NB4 (cell line): Measurements from ENCODE around the gene DGLUCY.
"Not testable (repeated sequence)": the region's sequence is repeated elsewhere in the genome, so short reads cannot be mapped to it uniquely, and the experiment has no call there.

ENCODE experiments used
- DNase-seq: peaks from one replicate; pipeline ENCODE4 v3.0.0; 2010; ENCODE audit warnings: low read depth
- H3K4me3 ChIP-seq: one replicate; pipeline ENCODE4 v1.5.1; 2011; ENCODE audit warnings: mild to moderate bottlenecking, low read depth, low read length, moderate library complexity
- MYC ChIP-seq: IDR thresholded peaks from 2 replicates; pipeline ENCODE4 v1.6.1; 2011; ENCODE audit warnings: low read depth, low read length
- POLR2A ChIP-seq: IDR thresholded peaks from 2 replicates; pipeline ENCODE4 v1.6.1; 2011; ENCODE audit warnings: mild to moderate bottlenecking; ENCODE audit not compliant: insufficient read length; ENCODE audit errors: extremely low read depth
- TF ChIP-seq, protein P1 (sequence below): IDR thresholded peaks from one replicate; pipeline ENCODE4 v1.5.1; 2012; ENCODE audit warnings: low read depth, low read length
- TF ChIP-seq, protein P2 (sequence below): IDR thresholded peaks from 2 replicates; pipeline ENCODE4 v1.6.1; 2011; ENCODE audit warnings: low read depth, low read length

DGLUCY gene

DNA sequence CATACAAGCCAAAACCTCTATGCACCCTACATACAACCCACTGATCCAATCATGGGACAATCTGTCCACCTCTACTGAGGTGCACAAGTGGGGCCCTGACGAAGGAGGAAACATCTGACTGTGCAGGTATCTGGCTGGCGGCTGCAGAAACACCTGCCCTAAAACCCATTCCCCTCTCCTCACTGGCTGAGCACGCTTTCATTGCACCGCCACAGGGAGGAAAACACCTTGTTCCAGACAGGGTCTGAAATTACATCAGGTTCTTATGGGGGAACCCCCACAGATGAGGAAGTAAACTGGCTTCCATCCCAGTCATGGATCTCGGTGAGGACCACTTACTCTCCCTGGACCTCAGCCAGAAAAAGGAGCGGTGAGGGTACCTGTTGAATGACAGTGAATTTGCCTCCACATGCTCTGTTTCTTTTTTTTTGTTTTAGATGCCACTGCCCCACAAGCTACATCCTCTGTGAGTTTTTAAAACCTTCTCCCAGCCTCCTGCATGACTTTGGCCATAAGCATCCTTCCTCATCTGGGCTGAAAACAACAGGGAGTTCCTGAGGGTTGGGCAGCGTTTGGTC, 23.8 kb upstream of the DGLUCY start:
- no peak for DNase-seq
- H3K4me3 ChIP-seq: no peak overlapping the region
- TF ChIP-seq, protein P1, sequence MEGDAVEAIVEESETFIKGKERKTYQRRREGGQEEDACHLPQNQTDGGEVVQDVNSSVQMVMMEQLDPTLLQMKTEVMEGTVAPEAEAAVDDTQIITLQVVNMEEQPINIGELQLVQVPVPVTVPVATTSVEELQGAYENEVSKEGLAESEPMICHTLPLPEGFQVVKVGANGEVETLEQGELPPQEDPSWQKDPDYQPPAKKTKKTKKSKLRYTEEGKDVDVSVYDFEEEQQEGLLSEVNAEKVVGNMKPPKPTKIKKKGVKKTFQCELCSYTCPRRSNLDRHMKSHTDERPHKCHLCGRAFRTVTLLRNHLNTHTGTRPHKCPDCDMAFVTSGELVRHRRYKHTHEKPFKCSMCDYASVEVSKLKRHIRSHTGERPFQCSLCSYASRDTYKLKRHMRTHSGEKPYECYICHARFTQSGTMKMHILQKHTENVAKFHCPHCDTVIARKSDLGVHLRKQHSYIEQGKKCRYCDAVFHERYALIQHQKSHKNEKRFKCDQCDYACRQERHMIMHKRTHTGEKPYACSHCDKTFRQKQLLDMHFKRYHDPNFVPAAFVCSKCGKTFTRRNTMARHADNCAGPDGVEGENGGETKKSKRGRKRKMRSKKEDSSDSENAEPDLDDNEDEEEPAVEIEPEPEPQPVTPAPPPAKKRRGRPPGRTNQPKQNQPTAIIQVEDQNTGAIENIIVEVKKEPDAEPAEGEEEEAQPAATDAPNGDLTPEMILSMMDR: no peak
- TF ChIP-seq MYC: no peak
- TF ChIP-seq, protein P2, sequence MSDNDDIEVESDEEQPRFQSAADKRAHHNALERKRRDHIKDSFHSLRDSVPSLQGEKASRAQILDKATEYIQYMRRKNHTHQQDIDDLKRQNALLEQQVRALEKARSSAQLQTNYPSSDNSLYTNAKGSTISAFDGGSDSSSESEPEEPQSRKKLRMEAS: no peak
- no peak for TF ChIP-seq POLR2A

DNA sequence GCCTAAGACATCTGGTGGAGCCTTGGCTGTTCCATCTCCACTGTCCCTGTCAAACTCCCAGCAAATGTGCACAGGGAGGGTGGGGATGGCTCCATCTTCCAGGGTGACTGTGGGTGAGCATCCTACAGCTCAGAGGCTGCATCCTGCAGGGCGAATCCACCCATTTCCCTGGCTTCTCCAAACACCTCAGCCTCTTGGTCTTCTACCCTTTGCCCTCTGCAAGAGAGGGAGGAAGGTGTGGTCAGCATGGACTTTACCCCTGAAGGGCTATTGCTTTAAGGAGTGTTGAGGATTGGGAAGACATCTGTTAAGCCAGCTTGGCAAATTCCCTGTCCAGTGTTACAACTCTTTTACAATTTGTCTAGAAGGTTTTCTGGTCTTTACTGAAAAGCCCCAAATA, 23.1 kb upstream of the DGLUCY start:
- no peak overlapping the region for H3K4me3 ChIP-seq
- DNase-seq: no peak

DNA sequence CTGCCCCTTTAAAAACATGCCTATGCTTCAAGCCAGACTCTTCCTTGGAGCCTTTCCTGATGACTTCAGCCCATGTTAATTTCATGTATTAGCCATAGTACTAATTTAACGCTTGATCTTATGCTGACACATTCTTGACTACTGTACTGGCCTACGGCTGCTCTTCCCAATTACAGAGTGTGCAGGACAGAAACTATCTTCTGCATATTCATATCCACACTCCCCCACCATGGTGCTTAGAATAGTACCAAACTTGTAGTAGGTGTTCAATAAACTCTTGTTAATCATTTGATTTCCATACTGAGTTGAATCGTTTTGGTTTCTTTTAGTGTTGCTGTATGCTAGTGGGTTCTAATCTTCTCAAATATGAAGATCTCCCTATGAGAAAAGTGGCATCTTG, 21.8 kb upstream of the DGLUCY start:
- H3K4me3 ChIP-seq: no peak overlapping the region
- DNase-seq: no peak
- TF ChIP-seq POLR2A (no peak), MYC (no peak)
- TF ChIP-seq, protein P2: no peak
- TF ChIP-seq, protein P1: no peak

More for the DNA sequence above, 23.1 kb upstream of the DGLUCY start:
- no peak for TF ChIP-seq MYC
- TF ChIP-seq, protein P2: no peak
- TF ChIP-seq, protein P1: no peak
- TF ChIP-seq POLR2A: no peak

DNA sequence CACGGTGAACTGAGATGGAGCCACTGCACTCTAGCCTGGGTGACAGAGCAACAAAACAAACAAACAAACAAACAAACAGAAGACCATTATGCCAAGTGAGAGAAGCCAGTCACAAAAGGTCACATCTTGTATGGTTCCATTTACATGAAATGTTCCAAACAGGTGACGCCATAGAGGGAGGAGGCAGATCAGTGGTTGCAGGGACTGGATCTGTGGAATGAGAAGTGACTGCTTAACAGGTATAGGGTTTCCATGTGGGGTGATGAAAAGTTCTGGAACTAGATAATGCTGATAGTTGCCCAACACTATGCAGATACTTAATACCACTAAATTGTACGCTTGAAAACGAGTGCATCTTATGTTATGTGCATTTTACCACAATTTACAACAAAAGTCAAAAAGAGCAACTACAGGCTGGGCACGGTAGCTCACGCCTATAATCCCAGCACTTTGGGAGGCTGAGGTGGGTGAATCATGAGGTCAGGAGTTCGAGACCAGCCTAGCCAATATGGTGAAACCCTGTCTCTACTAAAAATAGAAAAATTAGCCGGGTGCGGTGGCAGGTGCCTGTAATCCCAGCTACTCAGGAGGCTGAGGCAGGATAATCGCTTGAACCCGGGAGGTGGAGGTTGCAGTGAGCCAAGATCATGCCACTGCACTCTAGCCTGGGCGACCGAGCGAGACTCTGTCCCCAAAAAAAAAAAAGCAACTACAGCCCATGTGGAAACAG, 20.0 kb upstream of the DGLUCY start:
- DNase-seq, H3K4me3 ChIP-seq: not testable (repeated sequence)

DNA sequence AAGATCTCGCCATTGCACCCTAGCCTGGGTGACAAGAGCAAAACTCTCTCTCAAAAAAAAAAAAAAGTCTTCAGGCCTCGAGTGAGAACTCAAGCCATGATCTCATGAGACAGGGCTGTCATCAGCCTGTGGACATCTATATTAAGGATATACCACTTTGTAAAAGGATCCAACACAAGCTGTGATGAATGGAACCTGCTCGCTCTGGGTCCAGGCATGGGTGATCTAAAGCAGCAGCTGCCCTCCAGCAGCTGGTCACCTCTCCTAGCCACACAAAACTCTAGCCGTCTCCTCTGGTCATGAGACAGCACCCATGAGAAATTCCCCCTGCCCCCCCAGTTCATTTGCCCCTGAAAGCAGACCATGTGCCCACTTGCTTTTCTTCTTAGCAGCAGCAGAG, 19.1 kb upstream of the DGLUCY start:
- TF ChIP-seq MYC: no peak
- TF ChIP-seq, protein P1: no peak
- no peak for TF ChIP-seq POLR2A
- TF ChIP-seq, protein P2: no peak
- DNase-seq: no peak
- no peak overlapping the region for H3K4me3 ChIP-seq

DNA sequence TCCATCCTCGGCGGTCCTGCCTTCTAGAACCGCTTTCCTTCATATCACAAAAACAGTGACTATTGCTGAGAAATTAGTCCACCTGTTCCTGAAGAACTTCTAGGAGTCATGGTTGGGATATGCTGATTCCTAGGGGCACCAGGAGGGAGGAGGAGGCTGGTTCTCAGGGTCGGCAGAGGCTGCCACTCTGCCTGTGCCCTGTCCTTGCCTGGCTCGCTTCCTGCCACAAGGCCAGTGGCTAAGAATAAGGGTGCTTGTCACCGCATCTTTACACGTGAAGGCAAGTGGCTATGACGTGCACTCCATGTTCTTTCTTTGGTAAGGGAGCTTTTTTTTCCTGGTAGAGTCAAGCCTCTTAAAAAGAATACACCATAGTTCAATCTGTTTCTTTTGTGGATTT, 18.7 kb upstream of the DGLUCY start:
- no peak for DNase-seq
- TF ChIP-seq, protein P2: no peak
- TF ChIP-seq MYC (no peak), POLR2A (no peak)
- TF ChIP-seq, protein P1: no peak

DNA sequence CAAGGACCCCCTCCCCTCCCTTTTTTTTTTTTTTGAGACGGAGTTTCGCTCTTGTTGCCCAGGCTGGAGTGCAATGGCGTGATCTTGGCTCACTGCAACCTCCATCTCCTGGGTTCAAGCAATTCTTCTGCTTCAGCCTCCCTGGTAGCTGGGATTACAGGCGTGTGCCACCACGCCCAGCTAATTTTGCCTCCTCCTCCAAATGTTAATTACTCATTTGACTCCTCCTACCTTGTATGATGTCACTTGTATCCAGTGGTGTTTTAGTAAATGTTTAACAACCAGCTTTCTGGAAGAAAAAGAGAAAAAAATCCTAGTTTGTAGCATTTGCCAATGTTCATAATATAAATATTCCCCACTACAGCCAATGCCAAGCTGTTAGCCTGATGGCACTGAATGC, 16.2 kb upstream of the DGLUCY start:
- H3K4me3 ChIP-seq, DNase-seq: not testable (repeated sequence)

More for the DNA sequence above, 18.7 kb upstream of the DGLUCY start:
- no peak overlapping the region for H3K4me3 ChIP-seq
